Upper lobe of right lung (tissue), 1 donor: ENCODE results near the gene ACSL5. TPM values are rescaled to one million over a fixed set of nuclear protein-coding genes. Genes with fewer than 3 reads are reported as not detected.

ENCODE experiments used
- ATAC-seq: fragments of 200-7000 bp; cut with Tn5 transposase; one replicate; pipeline ENCODE4 v1.9.1; 2020; ENCODE audit warnings: mild to moderate bottlenecking, moderate library complexity
- DNase-seq: peaks from one replicate; pipeline ENCODE4 v3.0.0-alpha.2; 2020
- H3K27ac ChIP-seq: fragments of 200-600 bp; one replicate; pipeline ENCODE4 v1.8.0; 2022
- H3K27me3 ChIP-seq: fragments of 200-600 bp; one replicate; pipeline ENCODE4 v1.8.0; 2022; ENCODE audit warnings: mild to moderate bottlenecking
- H3K36me3 ChIP-seq: fragments of 200-600 bp; one replicate; pipeline ENCODE4 v1.8.0; 2022
- H3K4me1 ChIP-seq: fragments of 200-600 bp; one replicate; pipeline ENCODE4 v1.8.0; 2022
- H3K4me3 ChIP-seq: fragments of 200-600 bp; one replicate; pipeline ENCODE4 v1.8.0; 2022; ENCODE audit warnings: mild to moderate bottlenecking
- H3K9me3 ChIP-seq: fragments of 200-600 bp; one replicate; pipeline ENCODE4 v1.8.0; 2022
- intact Hi-C: fragments of 100-400 bp; cut with DNase I; formaldehyde crosslinking; loops from one replicate; pipeline ENCODE4 v1.11.0; 2022
- long read RNA-seq: library from polyadenylated mRNA; unstranded; transcript quantifications from one replicate; pipeline ENCODE4 v2.0.0, GENCODE V29; 2021
- total RNA-seq: library from RNA; stranded (reverse); fragmentation: NEBNext Ultra II Directional; extraction: Animal tissue kit (Norgen Biotek cat#: 25700); gene quantifications from one replicate; pipeline ENCODE4 v1.2.1, GENCODE V29; 2021
- TF ChIP-seq, protein P1 (sequence below): fragments of 200-600 bp; IDR thresholded peaks from one replicate; pipeline ENCODE4 v1.8.0; 2022; ENCODE audit warnings: antibody characterized with exemption
- donor health status: DM: no; HTN: yes; CAD: no; lungs with severe emphysema.

The ACSL5 gene, protein sequence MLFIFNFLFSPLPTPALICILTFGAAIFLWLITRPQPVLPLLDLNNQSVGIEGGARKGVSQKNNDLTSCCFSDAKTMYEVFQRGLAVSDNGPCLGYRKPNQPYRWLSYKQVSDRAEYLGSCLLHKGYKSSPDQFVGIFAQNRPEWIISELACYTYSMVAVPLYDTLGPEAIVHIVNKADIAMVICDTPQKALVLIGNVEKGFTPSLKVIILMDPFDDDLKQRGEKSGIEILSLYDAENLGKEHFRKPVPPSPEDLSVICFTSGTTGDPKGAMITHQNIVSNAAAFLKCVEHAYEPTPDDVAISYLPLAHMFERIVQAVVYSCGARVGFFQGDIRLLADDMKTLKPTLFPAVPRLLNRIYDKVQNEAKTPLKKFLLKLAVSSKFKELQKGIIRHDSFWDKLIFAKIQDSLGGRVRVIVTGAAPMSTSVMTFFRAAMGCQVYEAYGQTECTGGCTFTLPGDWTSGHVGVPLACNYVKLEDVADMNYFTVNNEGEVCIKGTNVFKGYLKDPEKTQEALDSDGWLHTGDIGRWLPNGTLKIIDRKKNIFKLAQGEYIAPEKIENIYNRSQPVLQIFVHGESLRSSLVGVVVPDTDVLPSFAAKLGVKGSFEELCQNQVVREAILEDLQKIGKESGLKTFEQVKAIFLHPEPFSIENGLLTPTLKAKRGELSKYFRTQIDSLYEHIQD
- total RNA-seq: 79.1 TPM
- long read RNA-seq, transcript ACSL5-202 (21 exons, 3,351 nt): minor isoform, 35 of 159 reads
- long read RNA-seq, transcript ACSL5-203 (21 exons, 3,353 nt): major isoform, 71 of 159 reads
- long read RNA-seq, transcript ACSL5-204 (21 exons, 3,380 nt): minor isoform, 5 of 159 reads
- long read RNA-seq, partial matches to known transcripts: 33 of 159 reads
- long read RNA-seq, other reads (novel, unspliced or antisense): 15 of 159 reads

DNA sequence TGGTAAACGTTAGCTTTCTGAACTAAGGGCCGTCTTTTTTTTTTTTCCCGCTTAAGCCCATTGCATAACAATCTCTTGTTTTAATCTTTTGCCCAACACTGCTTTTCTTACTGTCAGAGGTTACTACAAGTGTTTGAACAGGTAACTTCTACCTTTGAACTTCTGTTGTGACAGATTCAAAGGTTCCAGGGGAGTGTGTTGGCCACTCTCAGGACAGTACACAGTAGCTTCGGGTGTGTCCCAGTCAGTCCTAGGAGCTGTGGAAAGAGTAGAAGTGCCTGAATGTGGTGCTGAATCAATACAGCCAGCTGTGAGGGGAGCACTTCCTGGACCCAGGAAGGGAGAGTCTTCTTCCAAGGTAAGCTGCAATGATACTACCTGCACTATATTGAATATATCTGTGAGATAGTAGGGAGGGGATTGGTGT, at the start of gene ACSL5:
Gene ACSL5, plus strand, starts transcription at position 205 of the 427 bp plus-strand sequence. CDS start 20,831 bp downstream, outside the sequence.
- Histone ChIP-seq H3K36me3 (no peaks in the 10 kb centered on the region), H3K27me3 (no peaks in the 10 kb centered on the region), H3K9me3 (no peaks in the 10 kb centered on the region), H3K4me3 (peak within 1 kb of the TSS; percentile 62), H3K4me1 (peaks cover 38% of the 10 kb centered on the region), H3K27ac (peak within 1 kb of the TSS; percentile 92)
- ATAC-seq (peak; percentile 44), DNase-seq (no peak)
- intact Hi-C loops: no loop called here
- TF ChIP-seq, protein P1, sequence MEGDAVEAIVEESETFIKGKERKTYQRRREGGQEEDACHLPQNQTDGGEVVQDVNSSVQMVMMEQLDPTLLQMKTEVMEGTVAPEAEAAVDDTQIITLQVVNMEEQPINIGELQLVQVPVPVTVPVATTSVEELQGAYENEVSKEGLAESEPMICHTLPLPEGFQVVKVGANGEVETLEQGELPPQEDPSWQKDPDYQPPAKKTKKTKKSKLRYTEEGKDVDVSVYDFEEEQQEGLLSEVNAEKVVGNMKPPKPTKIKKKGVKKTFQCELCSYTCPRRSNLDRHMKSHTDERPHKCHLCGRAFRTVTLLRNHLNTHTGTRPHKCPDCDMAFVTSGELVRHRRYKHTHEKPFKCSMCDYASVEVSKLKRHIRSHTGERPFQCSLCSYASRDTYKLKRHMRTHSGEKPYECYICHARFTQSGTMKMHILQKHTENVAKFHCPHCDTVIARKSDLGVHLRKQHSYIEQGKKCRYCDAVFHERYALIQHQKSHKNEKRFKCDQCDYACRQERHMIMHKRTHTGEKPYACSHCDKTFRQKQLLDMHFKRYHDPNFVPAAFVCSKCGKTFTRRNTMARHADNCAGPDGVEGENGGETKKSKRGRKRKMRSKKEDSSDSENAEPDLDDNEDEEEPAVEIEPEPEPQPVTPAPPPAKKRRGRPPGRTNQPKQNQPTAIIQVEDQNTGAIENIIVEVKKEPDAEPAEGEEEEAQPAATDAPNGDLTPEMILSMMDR: no peak

DNA sequence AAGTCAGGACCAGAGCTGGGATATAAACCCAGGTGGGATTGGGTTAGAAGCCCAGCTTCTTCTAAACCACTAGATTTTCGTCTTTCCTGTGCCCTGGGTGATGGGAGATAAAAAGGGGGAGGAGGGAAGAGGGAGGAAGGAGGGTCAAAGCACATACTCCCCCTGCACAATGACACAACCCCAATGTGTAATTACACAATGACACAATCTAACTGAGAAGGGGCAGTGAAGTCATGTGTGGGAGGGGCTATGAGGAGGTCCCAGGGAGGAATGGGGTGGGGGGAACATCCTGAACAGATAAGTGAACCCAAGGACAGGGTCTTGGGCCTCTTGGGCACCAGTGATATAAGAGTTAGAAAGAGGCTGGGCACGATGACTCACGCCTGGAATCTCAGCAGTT, 46.2 kb upstream of the ACSL5 start:
- DNase-seq: no peak
- no peaks in the 10 kb centered on the region for H3K27me3 ChIP-seq
- ATAC-seq: no peak
- no peak overlapping the region for H3K27ac ChIP-seq
- H3K4me1 ChIP-seq: no peaks in the 10 kb centered on the region
- no peaks in the 10 kb centered on the region for H3K9me3 ChIP-seq
- TF ChIP-seq, protein P1: no peak
- H3K4me3 ChIP-seq: no peak overlapping the region
- intact Hi-C loops: no loop called here
- H3K36me3 ChIP-seq: no peaks in the 10 kb centered on the region

DNA sequence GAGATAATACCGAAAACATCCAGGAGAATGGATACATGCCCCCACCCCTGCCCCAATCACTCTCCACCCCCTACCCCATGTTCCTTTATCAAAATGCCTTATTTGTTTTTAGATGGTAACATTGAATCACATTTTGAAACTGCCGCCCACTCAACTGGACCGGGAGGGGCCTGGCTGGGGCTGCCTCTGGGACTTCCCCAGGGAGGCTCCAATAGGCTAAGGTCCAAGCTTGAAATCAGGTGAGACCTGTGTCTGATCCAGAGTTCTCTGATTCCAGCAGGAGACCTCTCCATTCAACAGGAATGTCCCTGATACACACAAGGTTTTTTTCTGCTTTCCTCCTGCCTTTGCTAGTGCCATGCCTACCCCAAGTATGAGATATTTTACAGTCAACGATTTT, 43.8 kb upstream of the ACSL5 start:
- H3K27me3 ChIP-seq: no peaks in the 10 kb centered on the region
- no peak overlapping the region for H3K4me3 ChIP-seq
- H3K4me1 ChIP-seq: no peaks in the 10 kb centered on the region
- ATAC-seq (peak; percentile 9), DNase-seq (no peak)
- intact Hi-C loops: no loop called here
- H3K27ac ChIP-seq: no peak overlapping the region
- TF ChIP-seq, protein P1: no peak
- H3K36me3 ChIP-seq: no peaks in the 10 kb centered on the region
- H3K9me3 ChIP-seq: no peaks in the 10 kb centered on the region

DNA sequence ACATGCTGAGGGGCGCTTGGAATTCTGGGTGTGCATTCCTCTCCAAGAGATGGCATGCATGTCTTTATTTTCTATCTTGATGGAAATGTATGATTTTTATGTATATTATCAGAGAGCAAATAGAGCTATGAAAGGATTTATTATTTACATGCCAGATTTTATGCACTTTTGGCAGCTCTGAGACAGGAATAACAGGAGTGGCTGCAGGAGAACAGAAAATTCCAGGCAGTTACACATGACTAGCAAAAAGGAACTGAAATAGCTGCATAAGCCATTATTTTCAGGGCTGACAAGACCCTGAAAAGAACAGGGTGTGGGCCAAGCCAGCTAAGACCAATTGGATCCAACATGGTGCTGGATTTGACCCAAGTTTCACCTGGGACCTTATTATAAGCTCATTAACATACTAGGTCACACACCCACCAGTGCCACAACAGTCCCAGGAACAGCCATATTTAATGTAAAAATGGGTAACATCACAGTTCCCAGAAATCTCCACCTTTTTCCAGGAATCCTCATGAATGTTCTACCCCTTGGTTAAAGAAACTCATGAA, 43.2 kb upstream of the ACSL5 start:
- Histone ChIP-seq H3K36me3 (no peaks in the 10 kb centered on the region), H3K4me1 (no peaks in the 10 kb centered on the region), H3K27ac (no peak overlapping the region), H3K9me3 (no peaks in the 10 kb centered on the region), H3K27me3 (no peaks in the 10 kb centered on the region), H3K4me3 (no peak overlapping the region)
- DNase-seq: no peak
- TF ChIP-seq, protein P1: no peak
- ATAC-seq: no peak
- intact Hi-C loops: no loop called here

DNA sequence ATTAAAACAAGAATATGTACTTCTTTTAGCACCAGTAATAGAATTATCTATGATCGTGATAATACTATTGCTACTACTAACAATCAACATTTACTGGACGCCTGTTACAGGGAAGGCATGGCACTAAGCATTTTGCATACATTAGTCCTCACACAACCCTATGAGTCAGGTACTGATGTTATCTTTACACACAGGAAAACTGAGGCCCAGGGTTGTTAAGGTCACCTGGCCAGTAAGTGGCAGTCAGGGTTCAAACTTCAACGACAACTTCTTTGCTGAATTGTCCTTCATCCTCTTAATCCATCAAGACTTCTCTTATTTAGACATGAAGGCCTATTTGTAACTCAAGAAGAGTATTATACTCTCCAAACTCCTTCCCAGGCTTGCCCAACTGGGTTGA, 41.9 kb upstream of the ACSL5 start:
- no peak for ATAC-seq
- Histone ChIP-seq H3K4me3 (no peak overlapping the region), H3K27ac (no peak overlapping the region), H3K27me3 (no peaks in the 10 kb centered on the region), H3K9me3 (no peaks in the 10 kb centered on the region), H3K4me1 (no peaks in the 10 kb centered on the region), H3K36me3 (no peaks in the 10 kb centered on the region)
- no peak for DNase-seq
- TF ChIP-seq, protein P1: no peak
- intact Hi-C loops: no loop called here
